KOPT-K1 (cell line): Measurements from ENCODE around the gene DISC1.
"Not testable (repeated sequence)": the region's sequence is repeated elsewhere in the genome, so short reads cannot be mapped to it uniquely, and the experiment has no call there.

Source experiments
- H3K27ac ChIP-seq: fragments of 200-600 bp; sonication (generic); 2 replicates; pipeline ENCODE4 v1.5.1; 2016; ENCODE audit warnings: antibody characterized with exemption, mild to moderate bottlenecking, low read depth, low read length; ENCODE audit not compliant: poor library complexity, severe bottlenecking
- H3K36me3 ChIP-seq: fragments of 200-600 bp; sonication (generic); 2 replicates; pipeline ENCODE4 v1.5.1; 2017; ENCODE audit warnings: antibody characterized with exemption, mild to moderate bottlenecking, low read length, moderate library complexity; ENCODE audit not compliant: insufficient read depth
- H3K9me3 ChIP-seq: fragments of 200-600 bp; sonication (generic); 2 replicates; pipeline ENCODE4 v1.5.1; 2017; ENCODE audit warnings: antibody characterized with exemption, low read length, mild to moderate bottlenecking; ENCODE audit not compliant: insufficient read depth, poor library complexity, severe bottlenecking

DISC1 gene

GRCh38 chr1:231753313-231753712, 126.7 kb downstream of the DISC1 start:
- Histone ChIP-seq H3K27ac (no peak overlapping the region), H3K9me3 (peaks cover 13% of the 10 kb centered on the region), H3K36me3 (no peaks in the 10 kb centered on the region)

GRCh38 chr1:231757101-231757404, 130.5 kb downstream of the DISC1 start:
- Histone ChIP-seq H3K27ac (no peak overlapping the region), H3K36me3 (no peaks in the 10 kb centered on the region), H3K9me3 (peaks cover 13% of the 10 kb centered on the region)

DNA sequence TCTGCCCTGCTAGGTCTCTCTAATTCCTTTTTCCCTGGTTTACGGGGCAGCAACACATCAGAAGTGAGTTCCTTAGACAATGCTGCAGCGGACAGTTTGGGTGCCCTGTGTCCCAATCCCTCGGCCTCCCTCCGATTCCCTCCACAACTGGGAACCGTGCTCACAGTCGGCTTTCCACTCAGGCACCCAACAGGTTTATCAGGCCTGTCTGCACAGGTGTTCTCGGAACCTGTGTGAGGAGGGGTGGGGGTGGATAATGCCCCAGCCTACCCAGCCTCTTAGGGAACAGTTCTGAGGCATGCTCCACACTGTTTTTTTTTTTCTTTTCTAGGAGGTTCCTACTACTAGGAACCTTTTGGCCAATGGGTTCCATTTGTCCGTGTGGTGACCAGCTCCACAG, 131.2 kb downstream of the DISC1 start:
- Histone ChIP-seq H3K36me3 (no peaks in the 10 kb centered on the region), H3K9me3 (peaks cover 8% of the 10 kb centered on the region), H3K27ac (no peak overlapping the region)

DNA sequence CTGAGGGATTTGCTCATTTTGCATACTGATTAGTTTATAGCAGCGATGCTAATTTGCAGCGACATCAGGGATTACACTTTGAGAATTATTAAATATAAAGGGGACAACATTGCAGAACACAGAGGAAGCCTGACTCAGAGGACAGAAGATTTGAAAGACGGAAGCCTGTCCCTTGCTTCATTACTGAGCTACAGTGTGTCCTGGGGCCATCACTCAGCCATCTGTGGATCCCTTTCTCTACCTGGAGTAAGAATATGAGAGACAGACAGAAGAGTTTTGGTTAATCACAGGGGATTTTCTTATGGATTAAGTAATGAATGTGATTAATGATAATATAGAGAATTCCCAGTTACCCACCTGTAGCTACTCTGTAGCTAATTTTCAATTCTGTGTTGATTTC, 134.7 kb downstream of the DISC1 start:
- Histone ChIP-seq H3K36me3 (no peaks in the 10 kb centered on the region), H3K27ac (no peak overlapping the region), H3K9me3 (no peaks in the 10 kb centered on the region)

- H3K36me3 ChIP-seq = no peaks in the 10 kb centered on the region
- no peak overlapping the region for H3K27ac ChIP-seq
These were observed 135.4 kb downstream of the DISC1 start for GRCh38 chr1:231761747-231762541.

DNA sequence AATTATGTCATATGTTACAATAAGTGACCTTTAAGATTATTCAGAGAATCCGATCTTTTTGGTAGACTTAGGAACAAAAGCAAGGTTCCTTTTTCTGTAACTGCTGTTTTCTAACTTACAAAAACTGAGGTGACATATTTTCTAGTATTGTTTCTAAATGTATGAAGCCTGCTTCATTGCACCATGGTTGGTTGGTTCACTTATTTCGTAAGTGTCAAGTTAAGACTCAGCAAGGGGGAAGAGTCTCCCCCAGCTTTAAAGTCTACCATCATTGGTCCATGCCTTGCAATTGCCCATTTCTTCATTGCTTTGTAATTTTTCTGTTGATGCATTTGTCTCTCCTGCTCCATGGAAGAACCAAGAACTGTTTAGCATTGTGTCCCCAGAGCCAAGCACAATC, 136.9 kb downstream of the DISC1 start:
- no peaks in the 10 kb centered on the region for H3K36me3 ChIP-seq
- no peak overlapping the region for H3K27ac ChIP-seq
- H3K9me3 ChIP-seq = no peaks in the 10 kb centered on the region

More at GRCh38 chr1:231761747-231762541, 135.4 kb downstream of the DISC1 start:
- H3K9me3 ChIP-seq = no peaks in the 10 kb centered on the region

DNA sequence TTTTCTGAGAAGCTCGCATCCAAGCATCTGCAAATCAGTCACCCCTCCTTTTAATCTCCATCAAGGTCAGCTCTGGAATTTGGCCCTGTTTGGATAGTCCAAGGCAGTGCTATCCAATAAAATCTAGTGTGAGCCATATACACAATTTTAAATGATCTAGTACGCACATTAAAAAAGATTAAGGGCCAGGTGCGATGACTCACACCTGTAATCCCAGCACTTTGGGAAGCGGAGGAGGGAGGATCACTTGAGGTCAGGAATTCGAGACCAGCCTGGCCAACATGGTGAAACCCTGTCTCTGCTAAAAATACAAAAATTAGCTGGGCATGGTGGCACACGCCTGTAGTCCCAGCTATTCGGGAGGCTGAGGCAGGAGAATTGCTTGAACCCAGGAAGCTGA, 139.2 kb downstream of the DISC1 start:
- not testable (repeated sequence) for H3K27ac ChIP-seq, H3K9me3 ChIP-seq, H3K36me3 ChIP-seq

- Histone ChIP-seq H3K36me3 (no peaks in the 10 kb centered on the region), H3K9me3 (no peaks in the 10 kb centered on the region), H3K27ac (no peak overlapping the region)
These were observed 140.9 kb downstream of the DISC1 start for GRCh38 chr1:231767471-231767870.

DNA sequence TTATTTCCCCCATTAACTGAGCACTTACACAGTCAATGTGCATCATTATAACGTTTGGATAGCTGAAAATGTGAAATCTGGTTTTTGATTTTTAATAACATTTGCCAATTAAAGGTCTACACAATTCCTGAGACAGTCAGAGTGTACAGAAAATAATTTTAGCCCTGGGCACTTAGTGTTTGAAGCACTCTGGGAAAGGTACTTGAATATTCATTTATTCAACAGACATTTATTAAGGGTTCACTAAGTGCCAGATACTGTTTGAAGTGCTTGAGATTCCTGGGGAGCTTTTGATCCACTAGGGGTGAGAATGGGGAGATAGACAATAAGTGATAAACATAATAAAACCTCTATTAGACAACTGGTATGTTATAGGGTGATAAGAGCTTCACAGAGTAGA, 141.8 kb downstream of the DISC1 start:
- no peaks in the 10 kb centered on the region for H3K36me3 ChIP-seq
- H3K27ac ChIP-seq = no peak overlapping the region
- H3K9me3 ChIP-seq = no peaks in the 10 kb centered on the region

- Histone ChIP-seq H3K9me3 (no peaks in the 10 kb centered on the region), H3K27ac (no peak overlapping the region), H3K36me3 (no peaks in the 10 kb centered on the region)
These were observed 144.1 kb downstream of the DISC1 start for GRCh38 chr1:231770506-231771175.

DNA sequence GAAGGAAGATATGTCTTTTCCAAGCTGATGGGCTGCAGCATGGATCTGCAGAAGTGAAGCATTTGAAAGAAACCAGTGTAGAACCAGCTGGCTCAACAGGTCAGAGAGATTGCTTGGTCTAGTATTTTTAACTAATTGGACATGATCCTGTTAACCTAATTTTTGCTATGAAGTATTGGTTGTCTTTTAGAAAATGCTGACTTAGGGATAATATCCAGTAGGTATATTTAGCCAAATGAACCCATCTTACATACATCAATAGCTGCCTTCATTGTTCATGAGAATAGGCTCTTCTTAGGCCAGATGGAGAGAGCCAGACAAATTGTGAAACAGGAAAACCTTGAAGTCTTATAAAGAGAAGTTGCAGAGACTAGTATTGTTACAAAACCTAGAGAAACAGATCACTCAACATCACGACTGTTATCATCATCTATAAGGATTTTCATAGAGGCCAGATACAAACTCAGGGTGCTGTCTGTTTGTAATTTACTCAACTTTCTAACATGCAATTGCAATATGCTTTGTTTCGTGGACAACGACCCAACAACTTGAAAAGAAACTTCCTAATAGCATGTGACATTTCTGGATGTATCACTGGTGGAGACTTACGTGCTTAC, 148.2 kb downstream of the DISC1 start:
- H3K9me3 ChIP-seq = no peaks in the 10 kb centered on the region
- no peak overlapping the region for H3K27ac ChIP-seq
- H3K36me3 ChIP-seq = no peaks in the 10 kb centered on the region

- no peaks in the 10 kb centered on the region for H3K36me3 ChIP-seq
- H3K27ac ChIP-seq = no peak overlapping the region
- no peaks in the 10 kb centered on the region for H3K9me3 ChIP-seq
These were observed 149.6 kb downstream of the DISC1 start for GRCh38 chr1:231776010-231776756.

GRCh38 chr1:231776757-231777062, 150.1 kb downstream of the DISC1 start:
- Histone ChIP-seq H3K9me3 (no peaks in the 10 kb centered on the region), H3K36me3 (no peaks in the 10 kb centered on the region), H3K27ac (no peak overlapping the region)

DNA sequence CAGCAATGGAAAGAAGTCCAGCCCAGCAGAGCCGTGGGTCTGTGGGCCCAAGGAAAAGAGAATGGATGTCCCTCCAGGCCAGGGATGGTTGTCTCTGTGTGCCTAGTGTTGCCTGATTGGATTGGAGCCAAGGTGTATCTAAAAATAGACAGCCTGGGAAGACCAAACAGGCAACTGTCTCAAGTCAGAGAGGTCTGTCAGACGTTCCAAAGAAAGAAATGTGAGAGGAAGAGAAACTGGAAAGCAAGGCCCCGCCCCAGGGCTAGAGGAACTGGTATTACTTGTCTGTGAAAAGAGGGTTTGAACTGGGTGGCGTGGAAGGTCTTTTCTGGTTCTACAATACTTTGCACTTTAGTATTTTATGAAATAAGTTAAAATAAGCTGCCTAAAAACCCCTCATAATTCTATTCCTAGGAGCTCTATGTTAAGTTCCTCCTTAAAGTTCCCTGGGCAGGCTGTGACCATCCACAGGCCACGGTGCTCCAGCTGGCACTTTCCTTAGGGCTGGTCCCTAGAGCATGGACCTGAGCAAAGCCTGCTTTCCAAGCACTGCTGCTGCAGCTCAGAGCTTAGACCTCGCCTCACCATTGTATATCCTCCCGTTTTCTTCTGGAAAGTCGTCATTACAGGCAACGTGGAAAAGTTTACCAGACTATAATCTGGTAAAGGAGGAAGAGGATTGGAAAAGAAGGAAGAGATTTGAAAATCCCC, 151.6 kb downstream of the DISC1 start:
- Histone ChIP-seq H3K9me3 (no peaks in the 10 kb centered on the region), H3K36me3 (no peaks in the 10 kb centered on the region), H3K27ac (no peak overlapping the region)

- no peaks in the 10 kb centered on the region for H3K9me3 ChIP-seq
- no peak overlapping the region for H3K27ac ChIP-seq
- no peaks in the 10 kb centered on the region for H3K36me3 ChIP-seq
These were observed 152.5 kb downstream of the DISC1 start for GRCh38 chr1:231779081-231779480.
